Measurements from ENCODE around the gene SCT.

SCT gene

GRCh38 chr11:643849-644738 lies 17.1 kb upstream of the SCT start:
- DNase-seq (ENCODE audit: low spot score), result peak; percentile 5

- no peak for DNase-seq (ENCODE audit: low spot score)
Measured at GRCh38 chr11:643366-643765, 16.4 kb upstream of the SCT start.

GRCh38 chr11:641806-642370 lies 14.9 kb upstream of the SCT start:
- no peak for DNase-seq (ENCODE audit: low spot score)

GRCh38 chr11:640021-640706 lies 13.2 kb upstream of the SCT start:
- DNase-seq (ENCODE audit: low spot score), result no peak

GRCh38 chr11:639332-639955 lies 12.5 kb upstream of the SCT start:
- DNase-seq (ENCODE audit: low spot score), result no peak

- DNase-seq (ENCODE audit: low spot score), result no peak
Measured at GRCh38 chr11:638631-639331, 11.8 kb upstream of the SCT start.

GRCh38 chr11:637593-638521 lies 10.9 kb upstream of the SCT start:
- DNase-seq (ENCODE audit: low spot score), result no peak

GRCh38 chr11:637333-637592 lies 10.3 kb upstream of the SCT start:
- DNase-seq (ENCODE audit: low spot score), result no peak

- DNase-seq (ENCODE audit: low spot score), result peak; percentile 70
Measured at GRCh38 chr11:636511-637332, 9.7 kb upstream of the SCT start, which contains the start of gene DRD4. DRD4 (plus strand) TSS chr11:637269; CDS start chr11:637305, 36 bp downstream.

GRCh38 chr11:635945-636510 lies 9.0 kb upstream of the SCT start:
- no peak for DNase-seq (ENCODE audit: low spot score)

- no peak for DNase-seq (ENCODE audit: low spot score)
Measured at GRCh38 chr11:630871-631270, 3.9 kb upstream of the SCT start.

- no peak for DNase-seq (ENCODE audit: low spot score)
Measured at GRCh38 chr11:629237-629583, 2.2 kb upstream of the SCT start.

- DNase-seq (ENCODE audit: low spot score), result no peak
Measured at GRCh38 chr11:628056-628455, 1.1 kb upstream of the SCT start.

- no peak for DNase-seq (ENCODE audit: low spot score)
Measured at GRCh38 chr11:627308-627576, 261 bp upstream of the SCT start.

GRCh38 chr11:625636-626268 lies 1.2 kb downstream of the SCT start:
- DNase-seq (ENCODE audit: low spot score), result no peak

GRCh38 chr11:624705-625635 lies 2.0 kb downstream of the SCT start, which contains the start of gene CDHR5:
CDHR5 (minus strand) TSS chr11:624955; CDS start chr11:624902, 53 bp downstream.
- DNase-seq (ENCODE audit: low spot score), result no peak

- DNase-seq (ENCODE audit: low spot score), result no peak
Measured at GRCh38 chr11:623999-624704, 2.8 kb downstream of the SCT start.

- DNase-seq (ENCODE audit: low spot score), result no peak
Measured at GRCh38 chr11:623349-623869, 3.6 kb downstream of the SCT start.
